Upper lobe of left lung (tissue), 4 donors: ENCODE measurements around the gene SRCIN1.

Experiments
- CTCF ChIP-seq, 6 experiments: fragments of 450-650 bp in 4 of 6; fragments of 200-600 bp in 2 of 6; sonication (generic) in 2 of 6; IDR thresholded peaks; one replicate each; pipeline ENCODE4 v1.5.1; 2016 to 2019; ENCODE audit warnings: antibody characterized with exemption in 6 of 6
- POLR2A ChIP-seq, 4 donors: fragments of 450-650 bp; IDR thresholded peaks; one replicate each; pipeline ENCODE4 v1.5.1; 2016 to 2017; ENCODE audit warnings: antibody characterized with exemption in 4 of 4, mild to moderate bottlenecking in 2 of 4
- POLR2AphosphoS5 ChIP-seq, 2 donors: sonication (generic); formaldehyde crosslinking; IDR thresholded peaks; one replicate each; pipeline ENCODE4 v1.5.1; 2017; ENCODE audit warnings: antibody characterized with exemption in 2 of 2

GRCh38 chr17:38559051-38559879, 46.5 kb downstream of the SRCIN1 start:
- TF ChIP-seq POLR2A (IDR thresholded peaks at IDR 0.05) (peak in 2 of 4 donors; percentile 18 to 30), CTCF (IDR thresholded peaks at IDR 0.05) (peak in 5 of 6 experiments; percentile 23 to 44 (median 38)), POLR2AphosphoS5 (IDR thresholded peaks at IDR 0.05) (peak in 1 of 2 donors; percentile 44)
